Activated CD4-positive, alpha-beta T cell treated with anti-CD3 and anti-CD28 coated beads, Interleukin-2, Interleukin-6, amounts not matched to agents 100 ng/mL and 50 ng/mL, durations not matched to agents 16 hours and 8 hours (primary cell): ENCODE measurements around the gene KRTAP29-1.
A peak's percentile ranks its signal among the peaks of the same experiment; 100 is the strongest.
"Not testable (repeated sequence)": the region's sequence is repeated elsewhere in the genome, so short reads cannot be mapped to it uniquely, and the experiment has no call there.

ENCODE experiments used
- DNase-seq: peaks from one replicate; pipeline ENCODE4 v3.0.0-alpha.2; 2020

KRTAP29-1 gene, protein sequence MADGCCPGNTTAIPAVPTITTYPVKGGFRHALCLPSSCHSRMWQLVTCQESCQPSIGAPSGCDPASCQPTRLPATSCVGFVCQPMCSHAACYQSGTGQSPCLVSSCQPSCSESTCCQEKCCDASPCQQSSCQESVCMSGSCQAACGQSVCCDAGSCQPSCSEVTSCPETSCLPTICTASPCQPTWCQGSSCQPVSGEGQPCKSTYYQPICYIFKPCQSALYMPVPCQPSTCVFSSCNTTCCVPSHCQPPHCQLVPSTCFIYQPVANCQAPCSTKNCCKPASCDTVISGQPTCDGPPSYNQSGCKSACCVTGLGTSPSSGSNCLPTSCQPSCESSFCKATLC

DNA sequence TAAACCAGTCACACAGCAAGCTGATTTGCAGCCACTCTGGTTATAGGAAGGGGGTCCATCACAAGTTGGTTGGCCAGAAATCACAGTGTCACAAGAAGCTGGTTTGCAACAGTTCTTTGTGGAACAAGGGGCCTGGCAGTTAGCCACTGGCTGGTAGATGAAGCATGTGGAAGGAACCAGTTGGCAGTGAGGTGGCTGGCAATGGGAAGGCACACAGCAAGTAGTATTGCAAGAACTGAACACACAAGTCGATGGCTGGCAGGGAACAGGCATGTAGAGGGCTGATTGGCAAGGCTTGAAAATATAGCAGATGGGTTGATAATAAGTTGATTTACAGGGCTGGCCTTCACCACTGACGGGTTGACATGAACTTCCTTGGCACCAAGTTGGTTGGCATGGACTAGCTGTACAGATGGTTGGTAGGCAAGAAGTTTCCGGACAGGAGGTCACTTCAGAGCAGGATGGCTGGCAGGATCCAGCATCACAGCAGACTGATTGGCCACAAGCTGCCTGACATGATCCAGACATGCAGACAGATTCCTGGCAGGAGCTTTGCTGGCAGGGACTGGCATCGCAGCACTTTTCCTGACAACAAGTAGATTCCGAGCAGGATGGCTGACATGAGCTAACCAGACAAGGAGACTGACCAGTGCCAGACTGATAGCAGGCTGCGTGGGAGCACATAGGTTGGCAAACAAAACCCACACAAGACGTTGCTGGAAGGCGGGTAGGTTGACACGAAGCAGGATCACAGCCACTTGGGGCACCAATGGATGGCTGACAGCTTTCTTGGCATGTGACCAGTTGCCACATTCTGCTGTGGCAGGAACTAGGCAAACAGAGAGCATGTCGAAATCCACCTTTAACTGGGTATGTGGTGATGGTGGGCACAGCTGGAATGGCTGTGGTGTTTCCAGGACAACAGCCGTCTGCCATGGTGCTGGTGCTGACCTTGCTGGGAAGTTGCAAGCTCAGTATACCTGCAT, at the start of gene KRTAP29-1:
TSS of gene KRTAP29-1 (minus strand) at position 936 of the 986 bp plus-strand sequence. CDS start at position 936, 0 bp downstream.
- no peak for DNase-seq

DNA sequence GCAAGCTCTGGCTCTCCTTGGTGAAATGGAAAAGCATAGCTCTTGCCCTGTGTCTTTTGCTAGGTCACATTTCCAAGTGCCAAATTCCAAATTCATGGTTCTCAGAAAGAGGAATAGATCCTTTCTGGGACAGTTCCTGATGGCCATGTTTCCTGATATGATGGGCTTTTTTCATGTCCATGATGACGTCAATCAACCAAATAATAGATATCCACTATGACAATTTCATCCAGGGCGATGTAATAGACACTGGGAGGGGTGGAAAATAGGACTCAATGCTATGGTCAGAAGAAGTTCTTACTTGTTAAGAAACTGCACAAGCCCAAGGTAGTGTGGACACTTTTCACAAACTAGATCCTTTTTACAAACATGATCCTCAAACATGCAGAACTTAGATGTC, 48.5 kb upstream of the KRTAP29-1 start:
- DNase-seq: no peak

DNA sequence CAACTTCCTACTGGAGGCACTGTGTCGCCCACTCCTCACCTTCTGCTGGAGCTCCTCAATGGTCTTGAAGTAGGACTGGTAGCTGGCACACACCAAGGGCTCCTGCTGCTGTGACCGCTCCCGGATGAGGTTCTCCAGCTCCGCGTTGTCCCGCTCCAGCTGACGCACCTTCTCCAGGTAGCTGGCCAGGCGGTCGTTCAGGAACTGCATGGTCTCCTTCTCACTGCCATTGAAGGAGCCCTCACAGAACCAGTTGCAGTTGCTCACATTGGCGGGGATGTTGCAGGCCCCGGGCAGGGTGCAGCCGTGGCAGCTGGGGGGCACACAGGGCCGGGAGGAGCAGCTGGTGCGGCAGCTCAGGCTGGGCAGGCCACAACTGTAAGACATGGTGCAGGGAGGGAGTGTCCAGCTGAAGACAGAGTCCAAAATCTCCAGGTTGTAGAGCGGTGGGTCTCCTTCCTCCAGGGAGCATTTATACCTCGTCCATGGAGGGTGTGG, 47.8 kb upstream of the KRTAP29-1 start, which contains the start of gene KRT33A:
TSS of gene KRT33A (minus strand) at position 448 of the 498 bp plus-strand sequence. CDS start at position 387, 61 bp downstream.
- not testable (repeated sequence) for DNase-seq

DNA sequence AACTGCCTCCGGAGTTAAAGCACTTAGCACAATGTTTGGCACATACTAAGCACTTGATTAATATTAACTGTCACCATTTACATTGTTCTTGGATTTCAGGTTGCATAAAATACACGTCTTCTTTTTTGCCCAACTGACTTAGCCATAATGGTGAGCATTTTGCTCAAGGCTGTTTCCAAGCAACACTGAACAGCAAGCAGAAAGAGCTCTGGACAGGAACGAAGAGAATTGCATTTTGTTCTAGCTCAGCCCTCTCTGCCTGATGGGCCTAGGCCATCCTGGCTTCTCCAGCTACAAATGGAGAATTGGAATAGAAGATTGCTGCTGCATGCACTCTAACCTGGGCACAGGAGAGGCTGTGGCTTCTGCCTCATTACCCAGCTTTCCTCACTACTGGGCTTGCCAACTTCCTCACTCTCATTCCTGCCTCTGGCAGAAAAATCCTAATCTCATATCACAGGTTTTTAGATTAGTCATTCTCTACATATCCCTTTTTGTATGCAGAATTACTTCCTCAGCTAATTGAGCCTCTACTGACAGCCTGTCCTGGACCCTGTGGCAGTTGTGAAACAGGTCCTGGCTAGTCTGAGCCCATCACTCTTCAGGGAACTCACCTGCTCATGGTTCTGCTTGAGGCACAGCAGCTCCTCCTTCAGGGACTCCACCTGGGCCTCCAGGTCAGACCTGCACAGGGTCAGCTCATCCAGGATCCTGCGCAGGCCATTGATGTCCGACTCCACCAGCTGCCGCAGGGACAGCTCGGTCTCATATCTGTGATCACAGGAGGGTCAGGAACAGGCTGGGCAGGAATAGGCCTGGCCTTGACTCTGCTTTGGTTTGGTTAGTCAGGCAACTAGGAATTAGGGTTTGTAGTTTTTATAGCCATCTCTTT, 45.5 kb upstream of the KRTAP29-1 start:
- DNase-seq: no peak

DNA sequence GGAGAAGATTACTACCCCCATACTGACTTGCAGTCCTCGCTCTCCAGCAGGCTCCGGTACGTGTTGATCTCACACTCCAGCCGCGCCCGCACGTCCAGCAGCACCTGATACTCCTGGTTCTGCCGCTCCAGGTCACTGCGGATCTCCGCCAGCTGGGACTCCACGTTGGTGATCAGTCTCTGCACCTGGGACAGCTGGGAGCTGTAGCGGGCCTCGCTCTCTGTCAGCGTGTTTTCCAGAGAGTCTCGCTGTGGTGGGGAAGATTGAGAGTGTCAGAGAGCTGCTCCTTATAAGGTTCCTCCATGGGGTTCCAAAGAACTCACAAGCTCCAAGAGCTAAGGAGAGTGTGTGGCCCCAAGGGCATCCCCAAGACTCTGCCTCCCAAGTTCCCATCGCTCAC, 43.8 kb upstream of the KRTAP29-1 start:
- DNase-seq: not testable (repeated sequence)

DNA sequence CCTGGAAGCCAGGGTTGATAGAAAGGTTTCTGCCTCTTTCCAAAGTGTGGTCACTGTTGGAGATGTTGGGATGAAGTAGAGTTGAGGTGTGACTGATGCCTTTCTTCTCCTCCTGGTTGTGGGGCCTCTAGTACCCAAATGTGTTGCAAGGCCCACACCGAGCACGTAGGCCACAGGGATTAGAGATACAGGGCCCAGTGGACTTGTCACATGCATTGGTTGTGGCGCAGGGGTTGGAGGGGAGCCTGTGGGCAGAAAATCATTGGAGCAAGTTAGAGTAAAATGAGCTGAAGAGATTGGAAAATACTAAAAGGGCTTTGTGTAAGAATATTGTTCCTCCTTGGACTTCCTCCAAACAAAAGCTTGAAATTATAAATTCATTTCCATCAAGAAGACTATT, 43.3 kb upstream of the KRTAP29-1 start:
- no peak for DNase-seq

DNA sequence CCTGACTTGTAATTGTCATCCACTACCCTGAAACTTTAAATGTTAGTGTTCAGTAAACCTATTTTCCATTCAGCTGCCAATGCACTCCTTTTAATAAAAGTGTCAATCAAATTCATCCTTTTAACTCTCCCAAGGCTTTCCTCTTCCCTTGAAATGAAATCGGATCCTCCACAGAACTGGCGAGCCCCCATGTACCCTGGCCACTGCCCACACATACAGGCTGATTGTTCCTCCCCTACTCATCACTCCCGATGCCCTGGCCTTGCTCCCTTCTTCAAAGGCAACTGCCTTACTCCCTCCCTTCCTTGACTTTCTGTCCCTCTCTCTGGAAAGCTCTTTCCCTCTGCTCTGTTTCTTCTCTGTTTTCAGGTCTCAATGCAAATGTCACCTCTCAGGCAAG, 40.4 kb upstream of the KRTAP29-1 start:
- DNase-seq: no peak

DNA sequence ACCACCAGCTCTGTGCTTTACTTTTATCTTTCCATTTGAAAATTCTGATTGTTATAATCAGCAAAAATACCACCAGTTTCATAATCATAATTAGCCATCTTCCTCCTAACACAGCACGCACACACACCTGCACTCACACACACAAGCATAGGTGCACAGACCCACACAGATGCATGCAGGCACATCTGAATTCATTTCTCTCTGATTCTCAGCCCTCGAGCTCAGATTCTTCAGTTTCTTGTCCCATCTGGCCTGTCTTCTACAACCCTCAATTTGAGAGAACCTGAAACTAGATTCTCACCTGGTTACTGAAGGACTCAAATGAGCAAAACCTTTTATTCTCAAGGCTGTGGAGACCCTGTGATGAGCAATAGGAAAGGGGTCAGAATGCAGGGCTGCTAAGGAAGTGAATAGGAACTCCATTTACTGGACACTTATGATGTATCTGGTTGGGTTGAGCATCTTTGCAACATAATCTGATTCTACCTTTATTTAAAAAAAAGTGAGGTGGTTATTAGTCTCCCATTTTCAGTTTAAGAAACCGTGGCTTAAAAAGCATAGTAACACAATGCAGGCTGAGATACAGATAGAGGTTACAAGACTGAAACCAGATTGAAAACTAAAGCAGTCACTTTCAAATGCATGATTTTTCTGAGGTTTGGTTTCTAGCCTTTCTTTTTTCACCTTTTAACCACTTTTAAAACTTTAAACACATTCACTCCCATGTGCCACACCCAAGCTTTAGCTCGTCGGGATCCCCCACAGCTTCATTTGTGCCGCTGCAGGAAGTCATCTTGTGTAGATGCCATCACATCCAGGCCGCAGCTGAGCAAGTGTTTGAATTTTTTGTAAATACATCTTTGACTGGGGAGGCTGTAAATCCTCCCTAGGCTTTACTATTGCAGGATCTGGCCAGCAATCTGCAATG, 38.5 kb upstream of the KRTAP29-1 start:
- peak; percentile 49 for DNase-seq

DNA sequence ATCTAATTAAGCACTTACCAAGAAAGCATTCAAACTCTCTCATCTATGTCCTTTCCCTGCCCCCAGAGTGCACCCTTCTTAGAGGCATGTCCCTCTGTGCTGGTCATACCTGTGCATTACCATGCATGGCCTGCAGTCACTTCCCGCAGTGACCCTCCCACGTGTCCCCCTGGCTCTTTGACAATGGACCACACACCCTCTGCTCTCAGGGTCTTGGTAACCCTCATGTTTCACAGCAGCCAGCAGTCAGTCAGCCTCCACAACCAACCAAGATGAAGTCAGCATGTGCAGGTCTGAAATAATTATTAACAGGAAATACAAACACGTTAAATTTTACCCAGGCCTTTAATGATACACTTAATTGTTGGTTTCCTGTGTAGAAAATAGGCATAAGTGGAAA, 37.8 kb upstream of the KRTAP29-1 start:
- DNase-seq: no peak

DNA sequence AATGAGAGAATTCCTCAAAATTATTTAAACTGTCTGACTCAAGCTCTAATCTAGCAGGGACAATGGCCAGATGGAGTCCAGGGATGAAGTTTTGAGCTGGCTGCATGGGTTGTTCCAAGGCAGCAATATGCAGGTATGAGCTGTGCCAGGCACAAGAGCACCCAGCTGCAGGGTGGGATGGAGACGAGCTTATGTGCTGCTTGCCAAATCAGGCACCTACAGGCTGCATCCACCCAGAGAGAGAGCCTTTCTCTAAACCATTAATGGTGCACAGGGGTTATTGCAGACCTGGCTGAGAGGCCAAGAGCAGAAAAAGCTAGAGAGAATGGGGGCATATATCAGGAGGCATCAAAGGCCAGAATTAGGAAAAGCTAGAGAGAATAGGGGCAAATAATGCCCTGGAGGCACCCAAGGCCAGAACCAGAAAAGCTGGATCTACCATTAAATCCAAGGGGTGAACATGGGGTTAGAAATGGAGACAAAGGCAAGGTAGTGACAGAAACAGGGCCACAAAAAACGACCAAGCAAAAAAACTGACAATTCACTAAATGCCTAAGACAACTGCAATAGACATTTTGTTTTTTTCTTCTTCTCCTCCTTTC, 37.0 kb upstream of the KRTAP29-1 start:
- no peak for DNase-seq

DNA sequence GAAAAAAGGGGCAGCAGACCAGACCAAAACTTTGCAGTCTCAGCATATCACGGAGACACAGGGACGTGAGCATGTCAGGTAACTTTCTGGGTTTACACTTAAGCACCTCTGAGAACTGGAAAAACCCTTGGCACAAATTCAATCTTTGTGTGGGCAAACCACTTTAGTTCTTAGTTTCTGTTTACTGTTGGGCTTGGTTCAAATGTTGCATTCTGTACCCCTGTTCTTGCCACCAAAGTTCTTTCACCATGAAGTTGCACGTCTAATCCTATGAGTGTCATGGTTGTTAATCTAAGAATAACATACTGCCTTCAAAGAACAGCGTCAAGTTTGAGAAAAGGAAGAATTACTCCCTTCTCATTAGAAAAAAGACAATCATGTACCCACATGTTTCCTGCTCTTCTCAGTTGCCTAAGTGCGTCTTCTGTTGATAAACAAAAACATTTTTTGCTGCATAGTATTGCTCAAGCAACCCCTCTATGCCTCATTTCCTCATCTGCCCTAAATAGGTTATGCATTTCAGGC, 36.4 kb upstream of the KRTAP29-1 start:
- peak; percentile 49 for DNase-seq

DNA sequence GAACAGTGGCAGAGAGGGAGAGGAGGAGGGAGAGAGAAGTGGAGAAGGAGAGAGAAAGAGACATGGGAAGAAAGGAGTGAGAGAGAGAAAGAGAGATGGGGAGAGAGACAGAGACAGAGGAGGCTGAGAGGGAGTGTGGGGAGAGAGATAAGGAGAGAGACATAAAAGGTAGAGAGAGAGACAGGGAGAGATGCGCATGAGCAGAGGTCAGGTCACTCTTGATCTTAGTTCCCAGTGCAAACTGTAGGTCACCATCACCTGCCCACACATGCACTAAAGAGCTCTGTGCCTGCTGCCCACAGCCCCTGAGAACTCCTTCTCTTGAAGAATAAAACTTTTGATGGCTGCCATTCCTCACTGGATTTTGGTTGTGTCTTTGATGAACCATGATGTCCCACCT, 33.1 kb upstream of the KRTAP29-1 start:
- DNase-seq: no peak

DNA sequence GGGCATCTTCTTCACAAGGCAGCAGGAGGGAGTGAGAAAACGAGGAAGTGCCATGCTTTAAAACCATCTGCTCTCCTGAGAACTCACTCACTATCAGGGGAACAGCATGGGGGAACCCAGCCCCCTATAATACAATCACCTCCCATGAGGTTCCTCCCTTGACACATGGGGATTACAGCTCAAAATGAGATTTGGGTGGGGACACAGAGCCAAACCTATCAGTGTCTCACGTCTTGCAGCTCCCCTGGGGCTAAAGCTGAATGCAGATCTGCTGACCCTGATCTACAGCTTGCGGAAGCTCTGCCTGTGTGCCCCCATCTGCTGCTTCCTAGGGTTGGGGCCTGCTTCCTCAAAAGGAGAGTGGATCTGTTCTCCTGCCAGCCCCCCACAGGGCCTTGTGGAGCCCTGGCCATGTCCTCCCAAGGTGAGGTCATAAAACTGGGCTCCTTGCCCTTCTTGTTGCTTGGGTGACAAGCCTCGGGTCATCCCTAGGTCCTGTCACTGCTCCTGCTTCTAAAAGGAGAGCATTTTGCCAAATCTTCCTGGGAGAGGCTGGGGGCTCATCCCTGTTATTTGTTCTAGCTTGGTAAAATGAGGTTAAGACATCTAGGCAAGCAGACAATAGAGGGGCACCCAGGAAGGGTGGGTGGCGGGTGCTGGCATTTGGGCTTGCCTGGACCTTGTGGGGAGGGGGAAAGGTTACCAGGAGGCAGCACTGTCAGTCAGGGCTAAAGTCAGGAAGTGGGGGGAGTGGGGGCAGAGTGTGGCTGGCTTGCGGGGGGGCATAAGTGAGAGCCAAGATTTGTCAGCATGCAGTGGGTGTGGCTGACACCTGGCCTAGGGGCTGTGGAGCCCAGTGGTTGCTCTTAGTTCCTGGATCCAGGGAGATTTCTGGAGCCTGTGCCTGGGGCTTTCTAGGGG, 32.0 kb upstream of the KRTAP29-1 start:
- no peak for DNase-seq

DNA sequence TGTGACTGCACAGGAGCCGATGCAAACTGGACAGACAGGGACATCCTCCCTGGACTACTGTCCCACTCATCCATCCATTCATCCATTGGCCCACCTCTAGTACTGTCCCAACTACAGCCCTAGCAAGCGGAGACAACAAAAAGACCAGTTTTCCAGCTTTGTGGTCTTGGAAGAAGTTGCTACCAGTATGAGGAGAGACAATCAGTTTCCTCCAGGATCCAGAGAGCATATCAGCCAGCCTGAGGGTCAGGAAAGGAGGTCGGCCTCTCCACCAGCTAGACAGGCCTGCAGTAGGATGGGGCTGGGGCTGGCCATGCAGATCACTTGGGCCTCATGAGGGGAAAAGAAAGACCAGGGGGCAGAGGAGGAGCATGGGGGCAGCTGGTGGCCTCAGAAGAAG, 31.2 kb upstream of the KRTAP29-1 start:
- no peak for DNase-seq

DNA sequence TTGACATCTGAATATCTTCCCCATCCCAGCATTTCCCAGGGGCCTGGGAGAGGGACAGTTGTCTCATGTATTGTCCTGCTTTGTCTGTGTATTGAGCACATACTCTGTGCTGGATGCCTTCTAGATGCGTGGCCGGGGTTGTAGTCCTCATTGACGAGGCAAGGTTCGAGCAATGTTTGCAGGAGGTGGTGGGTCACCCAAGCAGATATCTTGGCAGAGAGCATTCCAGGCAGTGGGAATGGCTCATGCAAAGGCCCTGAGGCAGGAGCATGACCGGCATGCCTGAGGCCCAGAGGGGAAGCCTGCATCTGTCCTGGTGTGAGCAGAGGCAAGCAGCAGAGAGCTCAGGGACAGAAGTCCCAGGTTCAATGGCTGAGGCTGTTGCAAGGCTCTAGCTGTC, 30.4 kb upstream of the KRTAP29-1 start:
- no peak for DNase-seq

DNA sequence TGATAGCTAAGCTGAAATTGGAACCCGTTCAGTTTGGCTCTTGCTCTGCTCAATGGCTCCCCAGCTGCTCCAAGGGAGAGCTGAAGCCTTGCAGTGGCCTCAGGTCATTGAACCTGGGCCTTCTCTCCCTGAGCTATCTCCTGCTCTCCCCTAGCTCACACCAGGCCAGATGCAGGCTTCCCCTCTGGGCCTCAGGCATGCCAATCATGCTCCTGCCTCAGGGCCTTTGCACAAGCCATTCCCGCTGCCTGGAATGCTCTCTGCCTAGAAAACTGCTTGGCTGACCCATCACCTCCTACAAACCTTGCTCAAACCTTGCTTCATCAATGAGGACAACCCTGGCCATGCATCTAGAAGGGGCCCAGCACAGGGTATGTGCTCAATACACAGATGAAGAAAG, 29.6 kb upstream of the KRTAP29-1 start:
- DNase-seq: no peak

DNA sequence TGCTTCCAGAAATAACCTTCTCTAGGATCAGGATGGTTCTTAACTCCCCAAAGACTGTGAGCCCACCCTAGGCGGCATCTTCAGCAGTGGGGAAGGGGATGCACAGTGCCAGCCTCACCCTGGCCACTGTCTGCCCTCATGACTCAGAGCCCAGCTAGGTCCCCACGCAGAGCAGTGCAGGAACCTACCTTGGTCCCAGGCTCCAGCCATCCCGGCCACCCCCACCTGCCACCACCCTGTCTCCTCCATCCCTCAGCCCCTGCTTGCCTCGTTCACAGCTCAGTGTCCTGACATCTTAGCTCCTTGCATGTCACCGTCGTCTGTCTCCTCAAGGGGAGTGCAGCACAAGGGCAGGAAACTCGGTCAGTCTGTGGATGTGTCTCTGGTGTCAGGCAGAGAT, 29.0 kb upstream of the KRTAP29-1 start:
- DNase-seq: no peak

DNA sequence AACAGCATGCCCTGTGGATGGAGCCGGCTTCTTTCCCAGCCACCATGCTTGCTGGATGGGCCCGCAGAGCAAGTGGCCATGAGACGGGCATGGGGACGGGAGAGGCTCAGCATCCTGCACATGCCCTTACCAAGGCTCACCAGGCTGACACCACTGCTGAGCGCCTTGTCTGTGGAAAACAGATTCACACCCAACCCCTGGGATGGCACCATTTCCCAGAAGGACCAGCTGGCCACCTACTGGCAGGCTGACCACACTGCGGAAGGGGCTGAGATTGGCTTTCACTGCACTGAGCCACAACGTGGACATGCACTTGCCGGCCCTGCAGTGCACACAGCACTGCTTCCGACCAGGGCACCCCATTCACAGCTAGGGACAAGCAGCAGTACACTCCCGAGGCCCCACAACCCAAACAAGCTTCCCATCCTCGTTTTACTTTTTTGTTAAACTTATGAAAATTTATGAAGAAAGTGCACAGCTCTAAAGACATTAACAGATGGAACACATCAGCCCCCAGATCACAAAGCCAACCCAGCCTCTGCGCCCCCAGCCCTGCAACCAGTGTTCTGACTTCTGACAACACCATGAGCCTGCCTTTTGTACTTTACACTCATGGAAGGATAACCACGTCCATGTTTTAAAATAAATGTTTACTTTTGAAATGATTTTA, 26.8 kb upstream of the KRTAP29-1 start:
- DNase-seq: peak; percentile 43

DNA sequence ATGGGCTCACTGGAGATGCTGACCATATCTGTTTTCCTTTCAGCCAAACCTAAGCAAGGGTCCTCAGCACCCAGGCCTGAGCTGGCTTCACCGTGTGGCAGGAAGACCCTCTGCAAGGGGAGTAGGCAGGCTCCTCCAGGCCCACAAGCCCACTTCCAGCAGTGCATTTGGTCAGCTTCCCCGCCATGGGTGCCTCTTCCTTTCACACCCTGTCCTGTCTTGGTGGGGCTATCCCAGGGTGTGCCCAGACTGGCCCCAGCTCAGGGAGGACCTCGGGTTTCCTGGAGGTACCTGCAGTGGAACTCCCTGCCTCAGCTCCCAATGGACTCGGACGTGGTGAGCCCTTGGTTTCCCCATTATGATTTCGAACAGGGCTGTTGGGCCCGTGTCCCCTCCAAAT, 25.6 kb upstream of the KRTAP29-1 start:
- DNase-seq: no peak
